Kidney (tissue), 14 donors: Measurements from ENCODE around the gene MTPN. TPM values are rescaled to one million over a fixed set of nuclear protein-coding genes. Genes with fewer than 3 reads are reported as not detected.

Experiments used
- DNase-seq, 5 donors: peaks; one replicate each; pipeline ENCODE4 v3.0.0-alpha.2; 2013 to 2020
- FAIRE-seq: peaks from 2 replicates; lab custom pipeline; 2012; peaks lifted over from hg19 to GRCh38; lab: Jason Lieb, UNC
- H3K27ac ChIP-seq, 2 donors: one replicate each; pipeline ENCODE4 v1.7.0; 2013; ENCODE audit warnings: low read depth in 2 of 2, low read length in 2 of 2, inconsistent platforms in 1 of 2
- H3K27me3 ChIP-seq: one replicate; pipeline ENCODE4 v1.7.1; 2013; ENCODE audit warnings: low read length, inconsistent platforms; ENCODE audit not compliant: control insufficient read depth, insufficient read depth
- H3K36me3 ChIP-seq, 3 donors: one replicate each; pipeline versions ENCODE4 v1.7.0 to v1.7.1; 2013; ENCODE audit warnings: low read length in 3 of 3, control low read depth in 1 of 3, inconsistent platforms in 1 of 3; ENCODE audit not compliant: insufficient read depth in 3 of 3, control insufficient read depth in 2 of 3
- H3K4me1 ChIP-seq, 3 donors: one replicate each; pipeline versions ENCODE4 v1.7.0 to v1.7.1; 2013; ENCODE audit warnings: low read length in 3 of 3, inconsistent platforms in 1 of 3, low read depth in 1 of 3; ENCODE audit not compliant: control insufficient read depth in 2 of 3, insufficient read depth in 2 of 3
- H3K4me3 ChIP-seq, 3 donors: one replicate each; pipeline versions ENCODE4 v1.7.0 to v1.8.1; 2013; ENCODE audit warnings: low read length in 3 of 3, control low read depth in 1 of 3, inconsistent platforms in 1 of 3
- H3K9ac ChIP-seq, 3 donors: one replicate each; pipeline versions ENCODE4 v1.7.0 to v1.7.1; 2013; ENCODE audit warnings: low read length in 3 of 3, control low read depth in 1 of 3, inconsistent platforms in 1 of 3
- H3K9me3 ChIP-seq, 3 donors: one replicate each; pipeline versions ENCODE4 v1.7.0 to v1.7.1; 2013; ENCODE audit warnings: low read length in 3 of 3, control low read depth in 1 of 3, inconsistent platforms in 1 of 3; ENCODE audit not compliant: control insufficient read depth in 2 of 3, insufficient read depth in 1 of 3
- CTCF ChIP-seq: IDR thresholded peaks from 3 replicates; pipeline ENCODE4 v1.5.1; 2012; ENCODE audit warnings: mild to moderate bottlenecking, moderate library complexity, borderline replicate concordance; ENCODE audit not compliant: insufficient read depth; ENCODE audit errors: extremely low read depth
- intact Hi-C: fragments of 100-400 bp; cut with DNase I; formaldehyde crosslinking; loops from one replicate; pipeline ENCODE4 v1.11.1; 2022
- polyA plus RNA-seq: library from polyadenylated mRNA; stranded (reverse); fragments of 350-450 nt; fragmentation: Illumina TruSeq; extraction: RNeasy Lipid Tissue Mini Kit (QIAGEN cat#74804); gene quantifications from one replicate; pipeline ENCODE4 v1.2.3, GENCODE V29; 2014; ENCODE audit warnings: low read depth, low replicate concordance; ENCODE audit not compliant: insufficient read depth
- total RNA-seq: library from RNA; stranded (reverse); fragmentation: NEBNext Ultra II Directional; extraction: Animal tissue kit (Norgen Biotek cat#: 25700); gene quantifications from one replicate; pipeline ENCODE4 v1.2.1, GENCODE V29; 2021
- donor health status: control.
- donor health status: control.
- donor health status: control.
- donor health status: control.
- donor health status: control.
- donor health status: DM: yes; HTN: yes; CAD: no.
- donor health status: Normal renal cell carcinoma (clear cell type).

Gene MTPN
- total and polyA plus RNA-seq, 2 donors from 2014 or later: 43.1 to 101 TPM

GRCh38 chr7:135980012-135980551 lies 2.9 kb upstream of the MTPN start:
- H3K4me3 ChIP-seq: no peak overlapping the region
- no peak overlapping the region for H3K27ac ChIP-seq
- intact Hi-C loops: no loop called here
- H3K36me3 ChIP-seq: no peaks in the 10 kb centered on the region
- H3K9ac ChIP-seq: no peak overlapping the region
- no peak for TF ChIP-seq CTCF
- peaks cover 0 to 9% (median 7%) of the 10 kb centered on the region in 3 donors for H3K4me1 ChIP-seq
- DNase-seq (no peak), FAIRE-seq (no peak)
- H3K27me3 ChIP-seq: no peaks in the 10 kb centered on the region
- no peaks in the 10 kb centered on the region for H3K9me3 ChIP-seq

GRCh38 chr7:135979471-135980011 lies 2.4 kb upstream of the MTPN start:
- Histone ChIP-seq H3K9me3 (no peaks in the 10 kb centered on the region), H3K27me3 (no peaks in the 10 kb centered on the region), H3K36me3 (no peaks in the 10 kb centered on the region), H3K9ac (no peak overlapping the region), H3K27ac (no peak overlapping the region), H3K4me3 (no peak overlapping the region), H3K4me1 (peaks cover 0 to 9% (median 7%) of the 10 kb centered on the region in 3 donors)
- no peak for TF ChIP-seq CTCF
- FAIRE-seq (no peak), DNase-seq (no peak)
- intact Hi-C loops: no loop called here

- H3K27ac ChIP-seq: no peak overlapping the region
- no peak for TF ChIP-seq CTCF
- H3K4me3 ChIP-seq: no peak overlapping the region
- H3K9me3 ChIP-seq: no peaks in the 10 kb centered on the region
- FAIRE-seq (no peak), DNase-seq (peak in 4 of 5 donors; percentile 48 to 83 (median 66))
- H3K36me3 ChIP-seq: no peaks in the 10 kb centered on the region
- H3K27me3 ChIP-seq: no peaks in the 10 kb centered on the region
- H3K9ac ChIP-seq: no peak overlapping the region
- intact Hi-C loops: no loop called here
- peaks cover 0 to 9% (median 7%) of the 10 kb centered on the region in 3 donors for H3K4me1 ChIP-seq
Measured at GRCh38 chr7:135978624-135979023, 1.5 kb upstream of the MTPN start.
